H1 (cell line): ENCODE results near the gene KCNQ2. TPM values are rescaled to one million over a fixed set of nuclear protein-coding genes. Genes with fewer than 3 reads are reported as not detected.

ENCODE experiments used
- BCL11A ChIP-seq, 2 experiments: IDR thresholded peaks; one replicate each; pipeline ENCODE4 v1.6.1; 2011; ENCODE audit warnings: low read depth in 2 of 2, low read length in 2 of 2, mild to moderate bottlenecking in 2 of 2
- EGR1 ChIP-seq: IDR thresholded peaks from 2 replicates; pipeline ENCODE4 v1.6.1; 2011; ENCODE audit warnings: low read depth, low read length, borderline replicate concordance
- NANOG ChIP-seq: IDR thresholded peaks from 2 replicates; pipeline ENCODE4 v1.6.1; 2011; ENCODE audit warnings: low read length, low read depth, mild to moderate bottlenecking, inconsistent platforms; ENCODE audit not compliant: insufficient read depth, poor library complexity, severe bottlenecking
- RNF2 ChIP-seq: fragments of 200-900, 300-1000 bp; sonication (generic); IDR thresholded peaks from 2 replicates; pipeline ENCODE4 v1.7.1; 2016; ENCODE audit warnings: borderline replicate concordance, low read depth, mild to moderate bottlenecking, antibody characterized with exemption, low read length; ENCODE audit not compliant: poor library complexity, severe bottlenecking; ENCODE audit errors: missing control alignments
- SIX5 ChIP-seq: IDR thresholded peaks from 2 replicates; pipeline ENCODE4 v1.6.1; 2011; ENCODE audit warnings: mild to moderate bottlenecking, low read depth, low read length
- SRF ChIP-seq: IDR thresholded peaks from 2 replicates; pipeline ENCODE4 v1.6.1; 2011; ENCODE audit warnings: mild to moderate bottlenecking, low read depth, low read length, moderate library complexity
- SUZ12 ChIP-seq: fragments of 200-600 bp; sonication (generic); IDR thresholded peaks from 2 replicates; pipeline ENCODE4 v1.6.1; 2012; ENCODE audit warnings: mild to moderate bottlenecking, inconsistent platforms, low read length, moderate library complexity, mixed read lengths
- TCF12 ChIP-seq: IDR thresholded peaks from 2 replicates; pipeline ENCODE4 v1.6.1; 2011; ENCODE audit warnings: low read depth, mild to moderate bottlenecking, low read length
- polyA plus RNA-seq, 7 experiments: library from polyadenylated mRNA; depleted of rRNA in 3 of 7; stranded (reverse) in 5 of 7; unstranded in 2 of 7; fragments of >200 nt in 5 of 7; fragments of 200-250 nt in 2 of 7; gene quantifications; 1 replicate in 5 of 7; 2 replicates in 1 of 7; 4 replicates in 1 of 7; pipeline versions ENCODE4 v1.2.1 to v1.2.3, GENCODE V29; 2011 to 2013; ENCODE audit warnings: missing spikeins in 2 of 7, mixed read lengths in 2 of 7
- total RNA-seq: library from RNA; stranded (reverse); fragmentation: NEBNext Ultra II Directional; extraction: Animal tissue kit (Norgen Biotek cat#: 25700); gene quantifications from 2 replicates; pipeline ENCODE4 v1.2.1, GENCODE V29; 2021
- TF ChIP-seq, protein P1 (sequence below): IDR thresholded peaks from 2 replicates; pipeline ENCODE4 v1.6.1; 2012; ENCODE audit warnings: low read length, inconsistent platforms
- TF ChIP-seq, protein P2 (sequence below), 3 experiments: IDR thresholded peaks; 1 replicate in 2 of 3; 2 replicates in 1 of 3; pipeline versions ENCODE4 v1.5.1 to v1.6.1; 2011; ENCODE audit warnings: low read length in 3 of 3, mild to moderate bottlenecking in 3 of 3, inconsistent platforms in 2 of 3, low read depth in 1 of 3, moderate library complexity in 1 of 3; ENCODE audit not compliant: insufficient read depth in 1 of 3; ENCODE audit errors: control extremely low read depth in 1 of 3

The KCNQ2 gene
- total and polyA plus RNA-seq, 2 of the 8 experiments (the other 6 are each of a cell fraction or from before 2014, with no cell fraction given), result 82.6 to 243 TPM

DNA sequence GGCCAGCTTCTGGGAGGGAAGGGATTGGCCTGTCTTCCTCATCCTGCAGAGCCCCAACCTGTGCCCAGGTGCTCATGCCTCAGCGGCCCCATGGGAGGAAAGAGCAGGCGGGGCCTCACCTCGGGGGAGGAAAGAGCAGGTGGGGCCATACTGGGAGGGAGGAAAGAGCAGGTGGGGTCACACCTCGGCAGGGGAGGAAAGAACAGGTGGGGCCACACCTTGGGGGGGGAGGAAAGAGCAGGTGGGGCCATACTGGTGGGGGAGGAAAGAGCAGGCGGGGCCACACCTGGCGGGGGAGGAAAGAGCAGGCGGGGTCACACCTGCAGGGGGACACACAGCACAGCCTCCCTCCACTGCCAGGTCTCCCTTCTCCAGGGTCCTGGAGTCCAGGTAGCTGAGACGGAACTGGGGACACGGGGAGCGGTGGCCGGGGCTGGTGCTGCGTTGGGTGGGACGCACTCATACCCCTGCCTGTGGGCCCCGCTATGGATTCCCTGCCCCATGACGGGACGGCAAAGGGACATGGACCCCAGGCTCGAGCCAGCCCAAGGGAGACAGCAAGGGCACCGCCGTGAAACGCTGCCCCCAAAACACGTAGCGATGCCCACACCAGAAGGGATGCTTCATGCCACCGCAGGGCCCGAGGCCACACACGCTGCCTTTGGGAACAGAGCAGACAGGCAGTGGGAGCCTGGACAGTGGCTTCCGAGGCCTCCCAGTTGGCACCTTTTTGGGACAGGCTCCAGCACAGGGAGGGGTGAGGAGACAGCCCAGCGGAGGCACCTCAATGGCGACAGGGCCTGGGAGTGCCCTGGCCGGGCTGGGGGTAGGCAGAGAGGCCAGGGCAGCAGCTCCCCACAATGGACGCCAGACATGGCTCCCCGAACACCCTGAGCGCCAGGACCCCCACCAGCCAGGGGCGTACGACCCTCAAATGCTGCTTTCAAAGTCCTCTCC is 68.0 kb downstream of the KCNQ2 start (continued):
- TF ChIP-seq RNF2 (no peak), NANOG (no peak), BCL11A (IDR thresholded peaks at IDR 0.05; ENCODE audit: low read depth in 2 of 2, low read length in 2 of 2) (no peak), EGR1 (no peak), SRF (no peak), SIX5 (no peak), TCF12 (0 out of 2 replicates have a peak, but pooled peaks have one; percentile 63), SUZ12 (no peak)
- TF ChIP-seq, protein P1, sequence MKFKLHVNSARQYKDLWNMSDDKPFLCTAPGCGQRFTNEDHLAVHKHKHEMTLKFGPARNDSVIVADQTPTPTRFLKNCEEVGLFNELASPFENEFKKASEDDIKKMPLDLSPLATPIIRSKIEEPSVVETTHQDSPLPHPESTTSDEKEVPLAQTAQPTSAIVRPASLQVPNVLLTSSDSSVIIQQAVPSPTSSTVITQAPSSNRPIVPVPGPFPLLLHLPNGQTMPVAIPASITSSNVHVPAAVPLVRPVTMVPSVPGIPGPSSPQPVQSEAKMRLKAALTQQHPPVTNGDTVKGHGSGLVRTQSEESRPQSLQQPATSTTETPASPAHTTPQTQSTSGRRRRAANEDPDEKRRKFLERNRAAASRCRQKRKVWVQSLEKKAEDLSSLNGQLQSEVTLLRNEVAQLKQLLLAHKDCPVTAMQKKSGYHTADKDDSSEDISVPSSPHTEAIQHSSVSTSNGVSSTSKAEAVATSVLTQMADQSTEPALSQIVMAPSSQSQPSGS, result no peak
- TF ChIP-seq, protein P2, sequence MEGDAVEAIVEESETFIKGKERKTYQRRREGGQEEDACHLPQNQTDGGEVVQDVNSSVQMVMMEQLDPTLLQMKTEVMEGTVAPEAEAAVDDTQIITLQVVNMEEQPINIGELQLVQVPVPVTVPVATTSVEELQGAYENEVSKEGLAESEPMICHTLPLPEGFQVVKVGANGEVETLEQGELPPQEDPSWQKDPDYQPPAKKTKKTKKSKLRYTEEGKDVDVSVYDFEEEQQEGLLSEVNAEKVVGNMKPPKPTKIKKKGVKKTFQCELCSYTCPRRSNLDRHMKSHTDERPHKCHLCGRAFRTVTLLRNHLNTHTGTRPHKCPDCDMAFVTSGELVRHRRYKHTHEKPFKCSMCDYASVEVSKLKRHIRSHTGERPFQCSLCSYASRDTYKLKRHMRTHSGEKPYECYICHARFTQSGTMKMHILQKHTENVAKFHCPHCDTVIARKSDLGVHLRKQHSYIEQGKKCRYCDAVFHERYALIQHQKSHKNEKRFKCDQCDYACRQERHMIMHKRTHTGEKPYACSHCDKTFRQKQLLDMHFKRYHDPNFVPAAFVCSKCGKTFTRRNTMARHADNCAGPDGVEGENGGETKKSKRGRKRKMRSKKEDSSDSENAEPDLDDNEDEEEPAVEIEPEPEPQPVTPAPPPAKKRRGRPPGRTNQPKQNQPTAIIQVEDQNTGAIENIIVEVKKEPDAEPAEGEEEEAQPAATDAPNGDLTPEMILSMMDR (IDR thresholded peaks at IDR 0.05; ENCODE audit: control extremely low read depth in 1 of 3, insufficient read depth in 1 of 3, low read depth in 1 of 3, low read length in 3 of 3), result 0 out of 4 replicates have a peak, but pooled peaks of 1 of the 3 experiments have one; percentile 6
- TF ChIP-seq, all 59 proteins: peak for 3
